ENCODE results near the gene TEX22. TPM values are rescaled to one million over a fixed set of nuclear protein-coding genes. Genes with fewer than 3 reads are reported as not detected.

Gene TEX22
- total RNA-seq, 2 experiments from 2014 or later: 1.2 to 2.2 TPM

DNA sequence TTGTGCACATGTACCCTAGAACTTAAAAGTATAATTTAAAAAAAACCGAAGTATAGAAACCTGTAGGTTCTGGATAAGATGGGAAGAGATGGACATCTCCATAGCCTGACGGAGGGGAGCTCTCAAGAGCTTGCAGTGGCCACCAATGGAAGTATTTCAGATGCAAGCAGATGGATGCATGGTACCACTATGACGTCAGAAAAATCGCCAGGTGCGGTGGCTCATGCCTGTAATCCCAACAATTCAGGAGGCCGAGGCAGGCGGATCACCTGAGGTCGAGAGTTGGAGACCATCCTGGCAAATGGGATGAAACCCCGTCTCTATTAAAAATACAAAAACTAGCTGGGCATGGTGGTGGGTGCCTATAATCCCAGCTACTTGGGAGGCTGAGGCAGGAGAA is 3.4 kb downstream of the TEX22 start:
- Mint-ChIP-seq H3K9me3 (peaks cover 16% of the 10 kb centered on the region), H3K27me3 (no peaks in the 10 kb centered on the region), H3K36me3 (ENCODE audit: low read depth) (peaks cover 31% of the 10 kb centered on the region), H3K4me3 (no peak overlapping the region), H3K27ac (no peak overlapping the region), H3K4me1 (ENCODE audit: low read depth) (peaks cover 37% of the 10 kb centered on the region)
- intact Hi-C loops (cut with micrococcal nuclease): no loop called here
- DNase-seq (no peak), ATAC-seq (no peak)
- ChIA-PET POLR2A (interaction anchor here (1.8 kb wide), 1 partner anchor 10 kb away, joined by 7 read pairs; no protein-coding TSS in a partner anchor), CTCF (no interaction called here)
- TF ChIP-seq CTCF (IDR thresholded peaks at IDR 0.05): no peak

DNA sequence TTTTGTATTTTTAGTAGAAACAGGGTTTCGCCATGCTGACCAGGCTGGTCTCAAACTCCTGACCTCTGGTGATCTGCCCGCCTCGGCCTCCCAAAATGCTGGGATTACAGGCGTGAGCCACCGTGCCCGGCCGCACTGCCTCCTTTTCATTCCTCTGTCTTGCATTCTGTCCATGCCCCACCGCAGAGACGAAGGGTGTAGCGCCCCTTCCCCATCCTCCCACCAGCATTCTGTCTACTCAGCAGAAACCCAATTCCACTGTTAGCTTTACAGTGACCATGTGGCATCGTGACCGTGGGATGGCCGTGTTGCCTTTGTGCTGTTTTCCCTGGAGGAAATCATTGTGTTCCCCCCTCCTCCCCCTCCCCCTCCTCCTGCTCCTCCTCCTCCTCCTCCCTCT is 10.3 kb downstream of the TEX22 start:
- no peak for TF ChIP-seq CTCF (IDR thresholded peaks at IDR 0.05)
- Mint-ChIP-seq H3K27me3 (peaks cover 22% of the 10 kb centered on the region), H3K4me1 (ENCODE audit: low read depth) (peaks cover 17% of the 10 kb centered on the region), H3K9me3 (peaks cover 3% of the 10 kb centered on the region), H3K4me3 (no peak overlapping the region), H3K36me3 (ENCODE audit: low read depth) (no peaks in the 10 kb centered on the region), H3K27ac (no peak overlapping the region)
- no peak for ATAC-seq
- intact Hi-C loops (cut with micrococcal nuclease): no loop called here
- ChIA-PET POLR2A (interaction anchor here (1.2 kb wide), 1 partner anchor 71 kb away, joined by 3 read pairs; no protein-coding TSS in a partner anchor), CTCF (no interaction called here)
- DNase-seq: no peak

GRCh38 chr14:105409364-105409763 is 11.0 kb downstream of the TEX22 start:
- DNase-seq (no peak), ATAC-seq (no peak)
- CTCF ChIA-PET: no interaction called here
- Mint-ChIP-seq H3K27ac (no peak overlapping the region), H3K4me1 (ENCODE audit: low read depth) (peaks cover 12% of the 10 kb centered on the region), H3K4me3 (no peak overlapping the region), H3K36me3 (ENCODE audit: low read depth) (no peaks in the 10 kb centered on the region), H3K27me3 (peaks cover 24% of the 10 kb centered on the region), H3K9me3 (peaks cover 3% of the 10 kb centered on the region)
- TF ChIP-seq CTCF (IDR thresholded peaks at IDR 0.05): no peak
- POLR2A ChIA-PET: interaction anchor here (1.2 kb wide), 1 partner anchor 70 kb away, joined by 3 read pairs; no protein-coding TSS in a partner anchor
- intact Hi-C loops (cut with micrococcal nuclease): no loop called here

DNA sequence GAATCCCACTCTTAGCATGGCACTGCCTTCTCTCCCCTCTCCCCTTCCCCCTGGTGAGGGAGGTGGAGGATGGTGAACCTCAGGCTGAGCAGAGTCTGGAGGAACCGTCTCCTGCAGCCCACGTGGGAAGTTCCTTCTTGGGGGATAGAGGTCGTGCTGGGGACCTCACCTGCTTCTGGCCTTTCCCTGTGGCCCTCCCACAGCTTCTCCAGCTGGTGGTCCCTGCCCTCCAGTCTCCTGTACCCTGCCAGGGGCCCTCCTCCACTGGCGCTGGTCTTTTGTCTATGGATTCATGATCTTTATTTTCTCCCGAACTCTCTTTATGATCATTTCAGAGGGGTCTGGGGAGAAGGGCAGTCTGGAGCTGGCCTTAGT is 12.3 kb downstream of the TEX22 start:
- Mint-ChIP-seq H3K36me3 (ENCODE audit: low read depth) (no peaks in the 10 kb centered on the region), H3K27me3 (peaks cover 24% of the 10 kb centered on the region), H3K9me3 (no peaks in the 10 kb centered on the region), H3K4me1 (ENCODE audit: low read depth) (peaks cover 9% of the 10 kb centered on the region), H3K4me3 (no peak overlapping the region), H3K27ac (no peak overlapping the region)
- intact Hi-C loops (cut with micrococcal nuclease): no loop called here
- POLR2A ChIA-PET: interaction anchor here (2.3 kb wide), 1 partner anchor 12 kb away, joined by 14 read pairs; the partner anchor contains the start of gene TEX22
- no peak for ATAC-seq
- CTCF ChIA-PET: interaction anchor here (0.9 to 1.3 kb wide), 3 partner anchors 11 to 79 kb away, joined by 3 to 5 read pairs (median 3); no protein-coding TSS in a partner anchor
- DNase-seq: no peak
- TF ChIP-seq CTCF (IDR thresholded peaks at IDR 0.05): no peak

GRCh38 chr14:105411017-105411941 is 12.9 kb downstream of the TEX22 start:
- CTCF ChIA-PET: interaction anchor here (0.9 to 1.3 kb wide), 4 partner anchors 10 to 78 kb away, joined by 3 to 5 read pairs (median 3); no protein-coding TSS in a partner anchor
- Mint-ChIP-seq H3K36me3 (ENCODE audit: low read depth) (no peaks in the 10 kb centered on the region), H3K4me3 (peak overlapping the region; percentile 19), H3K27ac (no peak overlapping the region), H3K9me3 (no peaks in the 10 kb centered on the region), H3K27me3 (peaks cover 24% of the 10 kb centered on the region), H3K4me1 (ENCODE audit: low read depth) (peaks cover 12% of the 10 kb centered on the region)
- DNase-seq (peak; percentile 21), ATAC-seq (peak; percentile 40)
- no peak for TF ChIP-seq CTCF (IDR thresholded peaks at IDR 0.05)
- POLR2A ChIA-PET: interaction anchor here (0.9 to 2.3 kb wide), 3 partner anchors 9 to 35 kb away, joined by 3 to 14 read pairs (median 7); partner anchors contain the start of gene TEX22
- intact Hi-C loops (cut with micrococcal nuclease): no loop called here
